Omental fat pad (tissue), 4 donors: ENCODE results near the gene SLC13A1. TPM values are rescaled to one million over a fixed set of nuclear protein-coding genes. Genes with fewer than 3 reads are reported as not detected.

ENCODE experiments used
- ATAC-seq: fragments of 150-250 bp; one replicate; pipeline ENCODE4 v1.9.1; 2016; ENCODE audit warnings: mild to moderate bottlenecking, moderate library complexity; ENCODE audit not compliant: low FRiP score
- DNase-seq: peaks from one replicate; pipeline ENCODE4 v3.0.0-alpha.2; 2019; ENCODE audit warnings: low spot score
- total RNA-seq, 4 donors: library from RNA; depleted of rRNA; stranded (reverse); fragments of >200 nt; gene quantifications; one replicate each; pipeline ENCODE4 v1.1.0, GENCODE V29; 2016
- TF ChIP-seq, protein P1 (sequence below), 3 donors: fragments of 450-650 bp; IDR thresholded peaks; one replicate each; pipeline ENCODE4 v1.5.1; 2016 to 2017; ENCODE audit warnings: antibody characterized with exemption in 3 of 3, mild to moderate bottlenecking in 3 of 3, moderate library complexity in 2 of 3

SLC13A1 gene, protein sequence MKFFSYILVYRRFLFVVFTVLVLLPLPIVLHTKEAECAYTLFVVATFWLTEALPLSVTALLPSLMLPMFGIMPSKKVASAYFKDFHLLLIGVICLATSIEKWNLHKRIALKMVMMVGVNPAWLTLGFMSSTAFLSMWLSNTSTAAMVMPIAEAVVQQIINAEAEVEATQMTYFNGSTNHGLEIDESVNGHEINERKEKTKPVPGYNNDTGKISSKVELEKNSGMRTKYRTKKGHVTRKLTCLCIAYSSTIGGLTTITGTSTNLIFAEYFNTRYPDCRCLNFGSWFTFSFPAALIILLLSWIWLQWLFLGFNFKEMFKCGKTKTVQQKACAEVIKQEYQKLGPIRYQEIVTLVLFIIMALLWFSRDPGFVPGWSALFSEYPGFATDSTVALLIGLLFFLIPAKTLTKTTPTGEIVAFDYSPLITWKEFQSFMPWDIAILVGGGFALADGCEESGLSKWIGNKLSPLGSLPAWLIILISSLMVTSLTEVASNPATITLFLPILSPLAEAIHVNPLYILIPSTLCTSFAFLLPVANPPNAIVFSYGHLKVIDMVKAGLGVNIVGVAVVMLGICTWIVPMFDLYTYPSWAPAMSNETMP
- total RNA-seq: not detected

DNA sequence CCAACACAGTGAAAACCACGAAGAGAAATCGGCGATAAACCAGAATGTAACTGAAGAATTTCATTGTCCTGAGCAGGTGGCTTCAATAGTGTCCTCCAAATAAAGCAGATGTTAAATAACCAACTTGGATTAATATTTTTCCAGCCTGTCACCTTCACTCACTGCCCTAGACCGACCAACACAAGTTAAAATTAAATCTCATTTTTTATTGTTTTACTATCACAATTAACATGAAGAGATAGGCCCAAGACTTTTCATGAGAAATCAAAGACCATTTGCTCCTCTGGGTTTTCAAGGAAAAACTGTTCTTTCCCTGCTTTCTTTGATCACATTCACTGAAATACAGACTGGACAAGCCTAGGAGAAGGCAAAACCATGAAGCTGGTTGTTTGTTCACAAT lies at the start of gene SLC13A1:
SLC13A1 (minus strand) TSS at position 87 of the 400 bp plus-strand sequence; CDS start at position 64, 23 bp downstream.
- no peak for ATAC-seq
- DNase-seq: no peak
- TF ChIP-seq, protein P1, sequence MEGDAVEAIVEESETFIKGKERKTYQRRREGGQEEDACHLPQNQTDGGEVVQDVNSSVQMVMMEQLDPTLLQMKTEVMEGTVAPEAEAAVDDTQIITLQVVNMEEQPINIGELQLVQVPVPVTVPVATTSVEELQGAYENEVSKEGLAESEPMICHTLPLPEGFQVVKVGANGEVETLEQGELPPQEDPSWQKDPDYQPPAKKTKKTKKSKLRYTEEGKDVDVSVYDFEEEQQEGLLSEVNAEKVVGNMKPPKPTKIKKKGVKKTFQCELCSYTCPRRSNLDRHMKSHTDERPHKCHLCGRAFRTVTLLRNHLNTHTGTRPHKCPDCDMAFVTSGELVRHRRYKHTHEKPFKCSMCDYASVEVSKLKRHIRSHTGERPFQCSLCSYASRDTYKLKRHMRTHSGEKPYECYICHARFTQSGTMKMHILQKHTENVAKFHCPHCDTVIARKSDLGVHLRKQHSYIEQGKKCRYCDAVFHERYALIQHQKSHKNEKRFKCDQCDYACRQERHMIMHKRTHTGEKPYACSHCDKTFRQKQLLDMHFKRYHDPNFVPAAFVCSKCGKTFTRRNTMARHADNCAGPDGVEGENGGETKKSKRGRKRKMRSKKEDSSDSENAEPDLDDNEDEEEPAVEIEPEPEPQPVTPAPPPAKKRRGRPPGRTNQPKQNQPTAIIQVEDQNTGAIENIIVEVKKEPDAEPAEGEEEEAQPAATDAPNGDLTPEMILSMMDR (IDR thresholded peaks at IDR 0.05): no peak

DNA sequence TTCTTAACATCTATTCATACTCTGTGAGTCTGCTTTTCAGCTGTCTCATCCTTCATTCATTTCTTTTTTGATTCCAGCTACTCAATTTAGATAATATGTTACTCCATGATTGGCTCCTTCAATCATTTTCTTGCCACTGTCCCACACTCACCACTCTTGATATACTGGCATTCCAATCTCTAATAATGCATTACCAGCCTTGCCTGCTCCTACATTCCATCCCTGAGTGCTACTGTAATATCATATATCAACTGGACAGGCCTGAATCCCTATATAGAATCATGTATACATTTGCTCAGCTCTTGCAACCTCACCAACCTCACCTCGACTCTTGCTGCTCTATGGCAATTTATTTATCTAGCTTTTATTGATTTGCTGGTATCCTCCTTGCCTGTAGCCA lies 45.0 kb upstream of the SLC13A1 start:
- DNase-seq (no peak), ATAC-seq (no peak)
- TF ChIP-seq, protein P1 (IDR thresholded peaks at IDR 0.05): no peak

DNA sequence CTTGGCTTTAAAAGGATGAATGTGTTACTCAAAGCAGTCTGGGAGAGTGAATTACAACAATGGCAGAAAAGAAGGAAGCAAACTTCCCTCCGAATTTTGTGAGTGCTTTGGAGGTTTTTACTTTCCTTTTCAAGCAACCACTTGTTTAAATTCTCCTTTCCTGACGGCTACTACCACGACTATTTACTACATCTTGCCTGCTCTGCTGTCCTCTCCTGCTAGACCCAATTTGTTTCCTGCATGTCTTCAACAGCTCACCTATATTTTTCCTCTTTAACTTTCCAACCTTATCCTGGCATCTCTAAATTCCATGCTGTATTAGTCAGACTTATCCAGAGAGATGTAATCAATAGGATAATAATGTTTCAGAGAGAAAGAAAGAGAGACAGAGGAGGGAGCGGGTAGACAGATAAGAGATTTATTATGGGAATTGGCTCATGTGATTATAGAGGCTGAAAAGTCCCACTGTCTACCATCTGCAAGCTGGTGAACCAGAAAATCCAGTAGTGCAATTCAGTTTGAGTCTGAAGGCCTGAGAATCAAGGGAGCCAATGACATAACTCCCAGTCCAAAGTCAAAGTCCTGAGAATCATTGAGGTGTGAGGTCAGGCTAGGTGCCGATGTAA lies 42.8 kb upstream of the SLC13A1 start:
- TF ChIP-seq, protein P1 (IDR thresholded peaks at IDR 0.05): no peak

DNA sequence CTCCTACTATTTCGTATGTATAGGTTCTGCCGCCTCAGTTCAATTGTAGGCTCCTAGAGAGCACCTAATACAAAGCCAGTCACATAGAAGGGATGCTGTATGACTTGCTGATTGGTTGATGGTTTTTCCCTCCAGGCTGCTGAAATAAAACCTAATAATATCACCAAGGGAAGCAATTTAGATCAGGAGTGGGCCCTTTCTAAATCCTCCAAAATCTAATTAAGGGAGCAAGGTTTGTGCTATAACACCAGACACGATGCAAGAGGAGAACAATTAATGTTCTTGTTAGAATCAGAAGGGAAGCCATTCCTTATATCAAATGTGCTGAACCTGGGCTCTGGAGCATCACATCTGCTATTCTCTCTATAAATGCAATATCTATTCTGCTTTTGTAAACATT lies 42.0 kb upstream of the SLC13A1 start:
- TF ChIP-seq, protein P1 (IDR thresholded peaks at IDR 0.05): no peak
- DNase-seq (no peak), ATAC-seq (no peak)

More for the DNA sequence above, 42.8 kb upstream of the SLC13A1 start:
- ATAC-seq: no peak
- DNase-seq: no peak

DNA sequence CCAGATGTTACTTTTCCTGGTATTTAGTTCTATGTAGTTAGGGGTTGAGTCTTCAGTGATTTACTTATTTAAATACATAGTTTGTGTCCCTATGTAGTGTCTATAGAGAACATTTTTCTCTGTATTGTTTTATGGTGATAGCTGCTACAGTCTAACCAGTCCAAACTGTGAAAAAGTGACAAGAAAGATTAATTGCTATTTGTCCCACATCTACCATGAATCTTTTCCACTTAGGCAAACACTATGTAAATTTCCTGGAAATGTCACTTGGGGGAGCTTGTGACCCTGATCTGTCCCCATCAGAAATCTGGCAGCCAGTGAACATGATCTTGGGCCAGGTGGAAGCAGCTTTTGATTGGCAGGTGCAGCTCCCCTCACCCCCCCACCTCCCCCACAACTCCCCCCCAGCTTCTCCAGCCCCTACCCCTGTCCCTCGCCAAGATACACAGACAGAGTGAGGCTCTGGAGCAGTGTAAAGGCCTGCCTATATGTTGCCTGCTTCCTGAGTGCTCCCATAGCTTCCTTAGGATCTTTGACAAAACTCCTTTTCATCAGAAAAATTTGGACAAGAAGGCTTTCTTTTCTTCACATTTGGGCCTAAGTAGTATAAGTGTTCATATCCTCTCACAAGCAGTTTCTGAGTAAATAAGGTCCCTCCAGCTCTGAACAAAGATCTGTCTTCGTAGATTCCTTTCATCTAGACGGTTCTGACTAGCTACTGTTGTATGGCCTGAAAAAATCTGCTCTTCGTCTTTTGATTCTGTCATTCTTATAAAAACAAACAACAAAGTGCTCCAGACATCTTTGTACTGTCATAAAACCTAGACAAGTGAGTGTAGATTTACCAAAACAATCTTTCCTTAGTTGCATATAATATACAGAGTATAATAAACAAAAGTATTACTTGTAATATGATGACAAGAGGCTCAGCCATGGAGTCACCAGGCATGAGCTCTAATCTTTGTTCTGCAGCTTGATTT lies 31.5 kb upstream of the SLC13A1 start:
- DNase-seq (no peak), ATAC-seq (no peak)
- TF ChIP-seq, protein P1 (IDR thresholded peaks at IDR 0.05): no peak

DNA sequence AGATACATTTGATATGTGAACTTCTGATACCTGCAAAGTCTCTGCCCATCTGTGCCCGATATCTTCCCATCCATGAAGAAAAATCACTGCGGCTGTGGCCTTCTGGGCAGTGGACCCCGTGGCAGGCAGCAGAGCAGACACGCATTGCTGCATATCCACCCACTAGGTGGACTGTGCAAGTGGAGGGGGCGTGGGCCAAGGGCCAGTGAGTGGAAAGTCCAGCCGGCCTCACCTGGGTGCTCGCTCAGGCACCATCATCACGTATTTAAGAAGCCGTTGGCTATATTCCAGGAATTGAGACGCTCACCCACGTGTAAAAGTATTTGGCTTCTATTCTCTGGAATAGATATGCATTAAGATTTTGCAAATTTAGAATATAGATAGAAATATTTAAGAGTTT lies 30.8 kb upstream of the SLC13A1 start:
- DNase-seq (no peak), ATAC-seq (no peak)

More for the DNA sequence above, 30.8 kb upstream of the SLC13A1 start:
- TF ChIP-seq, protein P1 (IDR thresholded peaks at IDR 0.05): no peak
